Neural cell (in vitro differentiated cells): Measurements from ENCODE around the gene CACNA2D1.

Source experiments
- EP300 ChIP-seq: fragments of 450-650 bp; conservative IDR thresholded peaks from 2 replicates; pipeline ENCODE4 v1.6.1; 2014; ENCODE audit warnings: antibody characterized with exemption, mild to moderate bottlenecking, moderate library complexity; ENCODE audit not compliant: poor library complexity, severe bottlenecking
- EZH2 ChIP-seq: fragments of 200-600, 300-800 bp; shearing (Covaris generic), sonication (generic); IDR thresholded peaks from 2 replicates; pipeline ENCODE4 v1.6.1; 2014; ENCODE audit warnings: antibody characterized with exemption, low read length, borderline replicate concordance, mild to moderate bottlenecking; ENCODE audit not compliant: insufficient read depth, poor library complexity, severe bottlenecking
- POLR2AphosphoS5 ChIP-seq: IDR thresholded peaks from 2 replicates; pipeline ENCODE4 v1.6.1; 2012
- RAD21 ChIP-seq: fragments of 450-650 bp; conservative IDR thresholded peaks from 2 replicates; pipeline ENCODE4 v1.6.1; 2014; ENCODE audit warnings: antibody characterized with exemption, mild to moderate bottlenecking, moderate library complexity
- TF ChIP-seq, protein P1 (sequence below): fragments of 450-650 bp; IDR thresholded peaks from 2 replicates; pipeline ENCODE4 v1.5.1; 2014; ENCODE audit warnings: antibody characterized with exemption, mild to moderate bottlenecking, moderate library complexity; ENCODE audit not compliant: poor library complexity, severe bottlenecking

DNA sequence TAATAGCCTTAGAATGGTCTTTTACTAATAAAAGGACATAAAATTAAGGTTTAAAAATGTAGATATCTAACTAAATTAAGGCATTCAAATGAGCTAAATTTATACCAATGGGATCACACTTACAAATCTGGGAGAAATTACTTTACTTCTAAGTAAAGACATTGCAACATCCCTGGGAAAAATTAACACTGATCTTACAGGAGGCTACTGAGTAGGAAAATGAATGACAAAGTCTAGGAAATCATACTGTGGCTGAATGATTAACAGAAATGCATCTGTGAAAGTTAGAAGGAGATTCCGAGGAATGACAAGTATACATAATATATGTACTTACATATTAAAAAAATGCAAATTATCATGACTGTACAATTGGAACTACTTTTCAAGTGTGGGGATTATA lies 38.3 kb downstream of the CACNA2D1 start:
- TF ChIP-seq EZH2 (no peak), EP300 (no peak), POLR2AphosphoS5 (no peak), RAD21 (no peak)
- TF ChIP-seq, protein P1, sequence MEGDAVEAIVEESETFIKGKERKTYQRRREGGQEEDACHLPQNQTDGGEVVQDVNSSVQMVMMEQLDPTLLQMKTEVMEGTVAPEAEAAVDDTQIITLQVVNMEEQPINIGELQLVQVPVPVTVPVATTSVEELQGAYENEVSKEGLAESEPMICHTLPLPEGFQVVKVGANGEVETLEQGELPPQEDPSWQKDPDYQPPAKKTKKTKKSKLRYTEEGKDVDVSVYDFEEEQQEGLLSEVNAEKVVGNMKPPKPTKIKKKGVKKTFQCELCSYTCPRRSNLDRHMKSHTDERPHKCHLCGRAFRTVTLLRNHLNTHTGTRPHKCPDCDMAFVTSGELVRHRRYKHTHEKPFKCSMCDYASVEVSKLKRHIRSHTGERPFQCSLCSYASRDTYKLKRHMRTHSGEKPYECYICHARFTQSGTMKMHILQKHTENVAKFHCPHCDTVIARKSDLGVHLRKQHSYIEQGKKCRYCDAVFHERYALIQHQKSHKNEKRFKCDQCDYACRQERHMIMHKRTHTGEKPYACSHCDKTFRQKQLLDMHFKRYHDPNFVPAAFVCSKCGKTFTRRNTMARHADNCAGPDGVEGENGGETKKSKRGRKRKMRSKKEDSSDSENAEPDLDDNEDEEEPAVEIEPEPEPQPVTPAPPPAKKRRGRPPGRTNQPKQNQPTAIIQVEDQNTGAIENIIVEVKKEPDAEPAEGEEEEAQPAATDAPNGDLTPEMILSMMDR, result no peak
